Caco-2 (cell line): Measurements from ENCODE around the gene BTBD18. TPM values are rescaled to one million over a fixed set of nuclear protein-coding genes. Genes with fewer than 3 reads are reported as not detected.

Source experiments
- BruUV-seq: library from RNA; stranded (reverse); fragments of 400-500 nt; replicated peaks from 2 replicates; lab custom pipeline; 2021; lab: Mats Ljungman, UMichigan
- CTCF ChIA-PET: fragments of 300-600 bp; sonication (Branson Sonifier 250); formaldehyde crosslinking; loops from one replicate; lab custom pipeline; 2022; ENCODE audit warnings: antibody characterized with exemption; lab: Charles Lee
- POLR2A ChIA-PET: fragments of 300-600 bp; sonication (Branson Sonifier 250); formaldehyde crosslinking; loops from one replicate; lab custom pipeline; 2022; ENCODE audit warnings: antibody characterized with exemption; lab: Charles Lee
- DNase-seq, 2 experiments: peaks; one replicate each; pipeline versions ENCODE4 v3.0.0 to v3.0.0-alpha.2; 2020 to 2022
- H3K27me3 ChIP-seq: replicated peaks from 2 replicates; pipeline ENCODE4 v1.6.0; 2011; ENCODE audit warnings: low read length; ENCODE audit not compliant: control insufficient read depth, insufficient read depth
- H3K36me3 ChIP-seq: 2 replicates; pipeline ENCODE4 v1.5.1; 2011; ENCODE audit warnings: low read length; ENCODE audit not compliant: control insufficient read depth, insufficient read depth
- H3K4me1 ChIP-seq: fragments of 250-450 bp; sonication (Bioruptor Pico); 2 replicates; pipeline ENCODE4 v1.5.1; 2020; ENCODE audit warnings: mild to moderate bottlenecking
- H3K4me3 ChIP-seq: 2 replicates; pipeline ENCODE4 v1.5.1; 2011; ENCODE audit warnings: low read depth, mild to moderate bottlenecking, control low read depth, low read length
- H3K9me3 ChIP-seq: fragments of 250-450 bp; sonication (Bioruptor Pico); 2 replicates; pipeline ENCODE4 v1.5.1; 2020; ENCODE audit warnings: mild to moderate bottlenecking, moderate library complexity
- H3K27ac Mint-ChIP-seq: one replicate; pipeline ENCODE4 v1.8.0; 2022; ENCODE audit warnings: mixed read lengths; ENCODE audit not compliant: unreplicated experiment
- H3K27me3 Mint-ChIP-seq: one replicate; pipeline ENCODE4 v1.8.0; 2022; ENCODE audit warnings: mixed read lengths; ENCODE audit not compliant: insufficient read depth, unreplicated experiment
- H3K36me3 Mint-ChIP-seq: one replicate; pipeline ENCODE4 v1.8.0; 2022; ENCODE audit warnings: mild to moderate bottlenecking, mixed read lengths; ENCODE audit not compliant: insufficient read depth, unreplicated experiment
- H3K4me1 Mint-ChIP-seq: one replicate; pipeline ENCODE4 v1.8.0; 2022; ENCODE audit warnings: low read depth, mixed read lengths; ENCODE audit not compliant: unreplicated experiment
- H3K4me3 Mint-ChIP-seq: one replicate; pipeline ENCODE4 v1.8.0; 2022; ENCODE audit warnings: mild to moderate bottlenecking, moderate library complexity, mixed read lengths; ENCODE audit not compliant: unreplicated experiment
- H3K9me3 Mint-ChIP-seq: one replicate; pipeline ENCODE4 v1.8.0; 2022; ENCODE audit warnings: mixed read lengths; ENCODE audit not compliant: unreplicated experiment
- CTCF ChIP-seq, 2 experiments: fragments of 200-600 bp in 1 of 2; IDR thresholded peaks; 1 replicate in 1 of 2; 2 replicates in 1 of 2; pipeline versions ENCODE4 v1.5.1 to v1.8.0; 2011 to 2022; ENCODE audit warnings: antibody characterized with exemption in 1 of 2, control low read depth in 1 of 2, inconsistent platforms in 1 of 2, low read depth in 1 of 2, low read length in 1 of 2, mild to moderate bottlenecking in 1 of 2, moderate library complexity in 1 of 2; ENCODE audit not compliant: insufficient read depth in 1 of 2, severe bottlenecking in 1 of 2, unreplicated experiment in 1 of 2
- intact Hi-C: fragments of 100-400 bp; cut with micrococcal nuclease; formaldehyde crosslinking; loops from one replicate; pipeline ENCODE4 v1.10.0; 2022; ENCODE audit not compliant: unreplicated experiment
- total RNA-seq: library from RNA; stranded (reverse); gene quantifications from 2 replicates; pipeline ENCODE4 v1.2.3, GENCODE V29; 2022

BTBD18 gene
- total RNA-seq, 1 experiment from 2014 or later, result not detected

GRCh38 chr11:57776031-57776521 is 24.5 kb upstream of the BTBD18 start:
- no peak for DNase-seq
- peaks cover 88% of the 10 kb centered on the region for H3K4me1 ChIP-seq
- Mint-ChIP-seq H3K4me1 (peaks cover 81% of the 10 kb centered on the region), H3K36me3 (peaks cover 31% of the 10 kb centered on the region), H3K27me3 (no peaks in the 10 kb centered on the region), H3K4me3 (peak overlapping the region; percentile 54), H3K27ac (peak overlapping the region; percentile 94), H3K9me3 (no peaks in the 10 kb centered on the region)
- no peaks in the 10 kb centered on the region for H3K27me3 ChIP-seq
- no peaks in the 10 kb centered on the region for H3K36me3 ChIP-seq
- intact Hi-C loops, result loop anchor here (5.0 kb wide), 1 partner anchor 801 kb away; the partner anchor contains the start of genes LPXN and ZFP91
- TF ChIP-seq CTCF (IDR thresholded peaks at IDR 0.05; ENCODE audit: insufficient read depth in 1 of 2, low read depth in 1 of 2, low read length in 1 of 2, severe bottlenecking in 1 of 2, unreplicated experiment in 1 of 2), result no peak
- POLR2A ChIA-PET, result interaction anchor here (1.4 kb wide), 1 partner anchor 9 kb away, joined by 3 read pairs; no protein-coding TSS in a partner anchor
- H3K9me3 ChIP-seq, result no peaks in the 10 kb centered on the region
- CTCF ChIA-PET, result interaction anchor here (1.6 to 4.6 kb wide), 3 partner anchors 12 to 24 kb away, joined by 4 to 54 read pairs (median 5); partner anchors contain the start of gene CTNND1
- no TSS peak for BruUV-seq
- no peak overlapping the region for H3K4me3 ChIP-seq

GRCh38 chr11:57775491-57775890 is 23.9 kb upstream of the BTBD18 start:
- Mint-ChIP-seq H3K4me1 (peaks cover 79% of the 10 kb centered on the region), H3K9me3 (no peaks in the 10 kb centered on the region), H3K4me3 (peak overlapping the region; percentile 30), H3K36me3 (peaks cover 26% of the 10 kb centered on the region), H3K27me3 (no peaks in the 10 kb centered on the region), H3K27ac (peak overlapping the region; percentile 94)
- intact Hi-C loops, result loop anchor here (5.0 kb wide), 1 partner anchor 802 kb away; the partner anchor contains the start of genes LPXN and ZFP91
- Histone ChIP-seq H3K27me3 (no peaks in the 10 kb centered on the region), H3K36me3 (no peaks in the 10 kb centered on the region), H3K4me3 (no peak overlapping the region), H3K9me3 (no peaks in the 10 kb centered on the region), H3K4me1 (peaks cover 87% of the 10 kb centered on the region)
- ChIA-PET CTCF (interaction anchor here (1.8 kb wide), 1 partner anchor 14 kb away, joined by 4 read pairs; the partner anchor contains the start of gene CTNND1), POLR2A (interaction anchor here (1.4 kb wide), 1 partner anchor 10 kb away, joined by 3 read pairs; no protein-coding TSS in a partner anchor)
- BruUV-seq, result no TSS peak
- DNase-seq, result no peak
- TF ChIP-seq CTCF (IDR thresholded peaks at IDR 0.05; ENCODE audit: insufficient read depth in 1 of 2, low read depth in 1 of 2, low read length in 1 of 2, severe bottlenecking in 1 of 2, unreplicated experiment in 1 of 2), result no peak

- H3K4me3 Mint-ChIP-seq, result no peak overlapping the region
- H3K27ac Mint-ChIP-seq, result no peak overlapping the region
- H3K4me1 ChIP-seq, result peaks cover 76% of the 10 kb centered on the region
- no peaks in the 10 kb centered on the region for H3K9me3 Mint-ChIP-seq
- peaks cover 63% of the 10 kb centered on the region for H3K4me1 Mint-ChIP-seq
- intact Hi-C loops, result no loop called here
- ChIA-PET POLR2A (no interaction called here), CTCF (interaction anchor here (0.6 kb wide), 2 partner anchors 280 to 928 kb away, joined by 3 to 5 read pairs; no protein-coding TSS in a partner anchor)
- no peaks in the 10 kb centered on the region for H3K27me3 ChIP-seq
- H3K36me3 Mint-ChIP-seq, result peaks cover 30% of the 10 kb centered on the region
- BruUV-seq, result TSS peak; percentile 6
- H3K9me3 ChIP-seq, result no peaks in the 10 kb centered on the region
- H3K36me3 ChIP-seq, result no peaks in the 10 kb centered on the region
- H3K4me3 ChIP-seq, result no peak overlapping the region
- no peak for TF ChIP-seq CTCF (IDR thresholded peaks at IDR 0.05; ENCODE audit: insufficient read depth in 1 of 2, low read depth in 1 of 2, low read length in 1 of 2, severe bottlenecking in 1 of 2, unreplicated experiment in 1 of 2)
- DNase-seq, result no peak
- H3K27me3 Mint-ChIP-seq, result no peaks in the 10 kb centered on the region
Observed at GRCh38 chr11:57773026-57773598, 21.5 kb upstream of the BTBD18 start.
